ENCODE data around the gene MYMX. TPM values are rescaled to one million over a fixed set of nuclear protein-coding genes. Genes with fewer than 3 reads are reported as not detected.

The MYMX gene
- total RNA-seq, 1 donor from 2014 or later, result not detected

- H3K27me3 ChIP-seq (ENCODE audit: insufficient read depth, low read length), result no peaks in the 10 kb centered on the region
- Mint-ChIP-seq H3K4me1 (ENCODE audit: low read depth, unreplicated experiment) (peaks cover 13% of the 10 kb centered on the region), H3K9me3 (ENCODE audit: unreplicated experiment) (no peaks in the 10 kb centered on the region), H3K4me3 (ENCODE audit: unreplicated experiment) (peak overlapping the region; percentile 85), H3K27me3 (ENCODE audit: low read depth, unreplicated experiment) (peaks cover 3% of the 10 kb centered on the region), H3K27ac (ENCODE audit: unreplicated experiment) (no peak overlapping the region), H3K36me3 (ENCODE audit: low read depth, unreplicated experiment) (peaks cover 2% of the 10 kb centered on the region)
- peak overlapping the region; percentile 25 for H3K9ac ChIP-seq (ENCODE audit: low read length)
- FAIRE-seq, result no peak
- no peaks in the 10 kb centered on the region for H3K36me3 ChIP-seq (ENCODE audit: insufficient read depth, low read length)
- peak overlapping the region; percentile 82 for H3K4me2 ChIP-seq (ENCODE audit: low read length)
- no peaks in the 10 kb centered on the region for H3K79me2 ChIP-seq (ENCODE audit: insufficient read depth, low read length)
- no peak overlapping the region for H3K27ac ChIP-seq (ENCODE audit: low read depth, low read length)
- no peak for TF ChIP-seq CTCF (IDR thresholded peaks at IDR 0.05; ENCODE audit: insufficient read depth, low read depth, low read length)
- TF ChIP-seq EZH2 (IDR thresholded peaks at IDR 0.05; ENCODE audit: insufficient read depth, low read length), result no peak
- H3K4me1 ChIP-seq (ENCODE audit: insufficient read depth, low read length), result peaks cover 27% of the 10 kb centered on the region
- DNase-seq (ENCODE audit: low read depth), result no peak
- peak overlapping the region; percentile 79 for H2AFZ ChIP-seq (ENCODE audit: low read depth, low read length)
- no peaks in the 10 kb centered on the region for H3K9me3 ChIP-seq (ENCODE audit: insufficient read depth, low read depth, low read length)
- H3K4me3 ChIP-seq (ENCODE audit: insufficient read depth, low read depth, low read length), result peak overlapping the region; percentile 50
- H4K20me1 ChIP-seq (ENCODE audit: insufficient read depth, low read length), result peaks cover 16% of the 10 kb centered on the region
Measured at GRCh38 chr6:44224029-44224964, 7.6 kb downstream of the MYMX start.

- Mint-ChIP-seq H3K27me3 (ENCODE audit: low read depth, unreplicated experiment) (peaks cover 5% of the 10 kb centered on the region), H3K36me3 (ENCODE audit: low read depth, unreplicated experiment) (peaks cover 2% of the 10 kb centered on the region), H3K4me1 (ENCODE audit: low read depth, unreplicated experiment) (peaks cover 13% of the 10 kb centered on the region), H3K9me3 (ENCODE audit: unreplicated experiment) (no peaks in the 10 kb centered on the region), H3K27ac (ENCODE audit: unreplicated experiment) (no peak overlapping the region), H3K4me3 (ENCODE audit: unreplicated experiment) (no peak overlapping the region)
- H3K4me1 ChIP-seq (ENCODE audit: insufficient read depth, low read length), result peaks cover 27% of the 10 kb centered on the region
- no peak overlapping the region for H3K4me3 ChIP-seq (ENCODE audit: insufficient read depth, low read depth, low read length)
- H3K4me2 ChIP-seq (ENCODE audit: low read length), result peak overlapping the region; percentile 82
- H3K9me3 ChIP-seq (ENCODE audit: insufficient read depth, low read depth, low read length), result no peaks in the 10 kb centered on the region
- TF ChIP-seq CTCF (IDR thresholded peaks at IDR 0.05; ENCODE audit: insufficient read depth, low read depth, low read length), result no peak
- TF ChIP-seq EZH2 (IDR thresholded peaks at IDR 0.05; ENCODE audit: insufficient read depth, low read length), result no peak
- no peak overlapping the region for H2AFZ ChIP-seq (ENCODE audit: low read depth, low read length)
- peaks cover 16% of the 10 kb centered on the region for H4K20me1 ChIP-seq (ENCODE audit: insufficient read depth, low read length)
- no peaks in the 10 kb centered on the region for H3K27me3 ChIP-seq (ENCODE audit: insufficient read depth, low read length)
- DNase-seq (ENCODE audit: low read depth), result no peak
- H3K9ac ChIP-seq (ENCODE audit: low read length), result no peak overlapping the region
- no peaks in the 10 kb centered on the region for H3K79me2 ChIP-seq (ENCODE audit: insufficient read depth, low read length)
- no peak overlapping the region for H3K27ac ChIP-seq (ENCODE audit: low read depth, low read length)
- FAIRE-seq, result no peak
- H3K36me3 ChIP-seq (ENCODE audit: insufficient read depth, low read length), result no peaks in the 10 kb centered on the region
Measured at GRCh38 chr6:44224965-44225305, 8.2 kb downstream of the MYMX start.
